IMR-90 (cell line): ENCODE data around the gene PXT1. TPM values are rescaled to one million over a fixed set of nuclear protein-coding genes. Genes with fewer than 3 reads are reported as not detected.

Source experiments
- ATAC-seq: fragments of 200-7000 bp; cut with Tn5 transposase; 2 replicates; pipeline ENCODE4 v1.9.1; 2020; ENCODE audit warnings: low read depth, mild to moderate bottlenecking, moderate library complexity
- BruUV-seq: library from RNA; stranded (reverse); fragments of 400-500 nt; replicated peaks from 2 replicates; lab custom pipeline; 2021; lab: Mats Ljungman, UMichigan
- CTCF ChIA-PET: fragments of 300-600 bp; formaldehyde crosslinking; extraction: SDS; loops from one replicate; lab custom pipeline; 2021; ENCODE audit warnings: antibody characterized with exemption; lab: Yijun Ruan, JAX
- POLR2A ChIA-PET: fragments of 300-600 bp; sonication (Branson Sonifier 250); formaldehyde crosslinking; loops from one replicate; lab custom pipeline; 2022; ENCODE audit warnings: antibody characterized with exemption; ENCODE audit not compliant: unreplicated experiment; lab: Charles Lee
- DNase-seq: peaks from one replicate; pipeline ENCODE4 v3.0.0; 2013
- H2AFZ ChIP-seq: replicated peaks from 2 replicates; pipeline ENCODE3; 2013; ENCODE audit warnings: low read length, mild to moderate bottlenecking; ENCODE audit not compliant: poor library complexity
- H2AK5ac ChIP-seq: 2 replicates; pipeline ENCODE4 v1.6.1; 2013; ENCODE audit warnings: low read depth, low read length, inconsistent platforms
- H2AK9ac ChIP-seq: replicated peaks from 2 replicates; pipeline ENCODE3; 2013; ENCODE audit warnings: mild to moderate bottlenecking, low read depth, low read length, moderate library complexity; ENCODE audit not compliant: poor library complexity
- H2BK120ac ChIP-seq: 2 replicates; pipeline ENCODE4 v1.6.1; 2013; ENCODE audit warnings: low read depth, low read length, inconsistent platforms
- H2BK15ac ChIP-seq: 3 replicates; pipeline ENCODE4 v1.6.1; 2013; ENCODE audit warnings: low read depth, low read length, inconsistent platforms
- H2BK20ac ChIP-seq: 2 replicates; pipeline ENCODE4 v1.6.1; 2013; ENCODE audit warnings: low read depth, mild to moderate bottlenecking, inconsistent platforms, low read length, moderate library complexity
- H2BK5ac ChIP-seq: 2 replicates; pipeline ENCODE4 v1.6.1; 2013; ENCODE audit warnings: mild to moderate bottlenecking, low read depth, low read length, inconsistent platforms; ENCODE audit not compliant: poor library complexity, severe bottlenecking
- H3K14ac ChIP-seq: replicated peaks from 2 replicates; pipeline ENCODE4 v1.6.1; 2013; ENCODE audit warnings: low read depth, low read length, inconsistent platforms
- H3K18ac ChIP-seq: 2 replicates; pipeline ENCODE4 v1.6.1; 2013; ENCODE audit warnings: low read depth, low read length, control low read depth
- H3K23ac ChIP-seq: 2 replicates; pipeline ENCODE4 v1.6.1; 2013; ENCODE audit warnings: low read depth, low read length, inconsistent platforms
- H3K27ac ChIP-seq: 2 replicates; pipeline ENCODE4 v1.5.1; 2013; ENCODE audit warnings: mild to moderate bottlenecking, control low read depth, low read length; ENCODE audit not compliant: insufficient read depth
- H3K27me3 ChIP-seq: 2 replicates; pipeline ENCODE4 v1.6.1; 2013; ENCODE audit warnings: low read length; ENCODE audit not compliant: control insufficient read depth, insufficient read depth
- H3K36me3 ChIP-seq: 2 replicates; pipeline ENCODE4 v1.6.1; 2013; ENCODE audit warnings: low read length, mixed read lengths; ENCODE audit not compliant: control insufficient read depth, insufficient read depth
- H3K4ac ChIP-seq: 2 replicates; pipeline ENCODE4 v1.6.1; 2013; ENCODE audit warnings: low read depth, low read length, inconsistent platforms
- H3K4me1 ChIP-seq: 2 replicates; pipeline ENCODE4 v1.6.1; 2013; ENCODE audit warnings: low read length, mixed read lengths; ENCODE audit not compliant: control insufficient read depth, insufficient read depth
- H3K4me2 ChIP-seq: 2 replicates; pipeline ENCODE4 v1.6.1; 2013; ENCODE audit warnings: low read depth, mild to moderate bottlenecking, control low read depth, low read length, moderate library complexity
- H3K4me3 ChIP-seq: 2 replicates; pipeline ENCODE4 v1.5.1; 2013; ENCODE audit warnings: low read depth, mild to moderate bottlenecking, control low read depth, low read length, moderate library complexity; ENCODE audit not compliant: insufficient read depth
- H3K56ac ChIP-seq: 2 replicates; pipeline ENCODE4 v1.6.1; 2013; ENCODE audit warnings: low read length, inconsistent platforms; ENCODE audit not compliant: insufficient read depth; ENCODE audit errors: extremely low read depth
- H3K79me1 ChIP-seq, 2 experiments: 2 replicates each; pipeline ENCODE4 v1.6.1; 2013; ENCODE audit warnings: low read length in 2 of 2, inconsistent platforms in 1 of 2, low read depth in 1 of 2
- H3K9ac ChIP-seq: 2 replicates; pipeline ENCODE4 v1.6.1; 2013; ENCODE audit warnings: low read depth, low read length, control low read depth
- H3K9me1 ChIP-seq: 2 replicates; pipeline ENCODE4 v1.6.1; 2013; ENCODE audit warnings: low read length, inconsistent platforms; ENCODE audit not compliant: insufficient read depth
- H3K9me3 ChIP-seq: 2 replicates; pipeline ENCODE4 v1.6.1; 2013; ENCODE audit warnings: low read length; ENCODE audit not compliant: control insufficient read depth, insufficient read depth
- H4K20me1 ChIP-seq: 2 replicates; pipeline ENCODE4 v1.6.1; 2013; ENCODE audit warnings: low read length, inconsistent platforms; ENCODE audit not compliant: insufficient read depth
- H4K5ac ChIP-seq: 2 replicates; pipeline ENCODE4 v1.6.1; 2013; ENCODE audit warnings: mild to moderate bottlenecking, low read depth, low read length, control low read depth
- H4K8ac ChIP-seq, 2 experiments: 2 replicates each; pipeline ENCODE4 v1.6.1; 2013; ENCODE audit warnings: low read depth in 2 of 2, low read length in 2 of 2, control low read depth in 1 of 2, inconsistent platforms in 1 of 2
- H4K91ac ChIP-seq: 2 replicates; pipeline ENCODE4 v1.6.1; 2013; ENCODE audit warnings: low read depth, low read length, inconsistent platforms; ENCODE audit not compliant: insufficient read depth
- MAFK ChIP-seq: IDR thresholded peaks from 2 replicates; pipeline ENCODE4 v1.6.1; 2012; ENCODE audit warnings: low read depth, low read length, improper control_type of control experiment
- MAZ ChIP-seq: IDR thresholded peaks from 2 replicates; pipeline ENCODE4 v1.6.1; 2012; ENCODE audit warnings: low read depth, mild to moderate bottlenecking, low read length, improper control_type of control experiment, moderate library complexity, borderline replicate concordance
- MXI1 ChIP-seq: IDR thresholded peaks from 2 replicates; pipeline ENCODE4 v1.6.1; 2012; ENCODE audit warnings: low read depth, mild to moderate bottlenecking, low read length, moderate library complexity, borderline replicate concordance
- SMC3 ChIP-seq: fragments of 150-350 bp; IDR thresholded peaks from 2 replicates; pipeline ENCODE4 v1.6.1; 2016; ENCODE audit warnings: low read depth, mild to moderate bottlenecking, antibody characterized with exemption, low read length, moderate library complexity
- WGBS, 2 experiments: methylation state at CpG; one replicate each; pipeline versions ENCODE4 v1.1.5 to v1.1.7; 2013; ENCODE audit warnings: missing lambda C conversion rate in 2 of 2; ENCODE audit not compliant: insufficient read length in 1 of 2; ENCODE audit errors: extremely low coverage in 2 of 2; 5-methylcytosine and 5-hydroxymethylcytosine counted together
- dilution Hi-C: fragments of 300-500 bp; cut with HindIII; formaldehyde crosslinking; loops from one replicate; pipeline ENCODE4 v1.14.3; 2018; ENCODE audit warnings: low sequenced_read_pairs; ENCODE audit not compliant: unreplicated experiment
- in situ Hi-C: fragments of 300-500 bp; cut with MboI; formaldehyde crosslinking; loops from 3 replicates; pipeline ENCODE4 v1.14.3; 2019; ENCODE audit warnings: low sequenced_read_pairs, inconsistent platforms, mixed read lengths
- intact Hi-C: fragments of 100-400 bp; cut with micrococcal nuclease; formaldehyde crosslinking; loops from 2 replicates; pipeline ENCODE4 v1.10.0; 2022
- polyA plus RNA-seq, 3 experiments: library from polyadenylated mRNA; depleted of rRNA; stranded (reverse); fragments of >200 nt; gene quantifications; 2 replicates each; pipeline ENCODE4 v1.2.3, GENCODE V29; 2012; ENCODE audit warnings: low replicate concordance in 1 of 3
- total RNA-seq: library from RNA; depleted of rRNA; stranded (reverse); fragments of >200 nt; gene quantifications from 2 replicates; pipeline ENCODE4 v1.2.3, GENCODE V29; 2012

PXT1 gene
- total and polyA plus RNA-seq, 2 of the 4 experiments (the other 2 are of a cell fraction), result not detected

GRCh38 chr6:36383606-36384005 lies 59.0 kb downstream of the PXT1 start:
- CTCF ChIA-PET, result no interaction called here

More at GRCh38 chr6:36383606-36384005, 59.0 kb downstream of the PXT1 start:
- Histone ChIP-seq H2BK120ac (no peak overlapping the region), H3K9ac (no peak overlapping the region), H3K27me3 (peaks cover 30% of the 10 kb centered on the region), H3K9me1 (no peaks in the 10 kb centered on the region; the same call in 1 of the 2 replicates), H2BK15ac (no peak overlapping the region), H3K56ac (no peak overlapping the region), H2BK20ac (no peak overlapping the region), H2AFZ (no peak overlapping the region), H4K5ac (no peak overlapping the region), H3K79me1 (no peaks in the 10 kb centered on the region), H2AK5ac (no peak overlapping the region), H2BK5ac (no peak overlapping the region), H3K4me1 (peaks cover 6% of the 10 kb centered on the region; the same call in 1 of the 2 replicates), H3K23ac (no peak overlapping the region), H3K27ac (no peak overlapping the region), H2AK9ac (no peak overlapping the region), H4K20me1 (no peaks in the 10 kb centered on the region), H4K8ac (no peak overlapping the region), H3K4me3 (no peak overlapping the region), H4K91ac (no peak overlapping the region), H3K14ac (no peak overlapping the region), H3K4me2 (no peak overlapping the region), H3K18ac (no peak overlapping the region), H3K4ac (no peak overlapping the region), H3K36me3 (no peaks in the 10 kb centered on the region), H3K9me3 (no peaks in the 10 kb centered on the region)
- POLR2A ChIA-PET, result interaction anchor here (0.6 kb wide), 1 partner anchor 887 kb away, joined by 5 read pairs; the partner anchor contains the start of gene TEAD3
- TF ChIP-seq MAZ, result no peak
- no peak for TF ChIP-seq MXI1
- no peak for TF ChIP-seq SMC3
- TF ChIP-seq MAFK, result no peak
- WGBS, 2 experiments, result no CpG with 5 or more reads among the region's 2 CpGs
- DNase-seq (no peak), ATAC-seq (no peak)
- in situ Hi-C loops, result no loop called here
- BruUV-seq, result no TSS peak
- intact Hi-C loops, result no loop called here
- dilution Hi-C loops, result no loop called here
